Tongue (tissue), 2 donors: ENCODE results near the gene FREM2. TPM values are rescaled to one million over a fixed set of nuclear protein-coding genes. Genes with fewer than 3 reads are reported as not detected.

Experiments used
- DNase-seq: peaks from one replicate; pipeline ENCODE4 v3.0.0-alpha.2; 2015
- total RNA-seq: library from RNA; depleted of rRNA; stranded (reverse); fragments of >200 nt; gene quantifications from one replicate; pipeline ENCODE4 v1.2.3, GENCODE V29; 2014

The FREM2 gene
- total RNA-seq, result 25.3 TPM

GRCh38 chr13:38686577-38687245, at the start of gene FREM2:
Gene FREM2 (plus strand): TSS chr13:38687077. CDS start chr13:38687345, 268 bp downstream.
- peak; percentile 92 for DNase-seq

- DNase-seq, result no peak
Measured at GRCh38 chr13:38637576-38637975, 49.3 kb upstream of the FREM2 start.

- no peak for DNase-seq
Measured at GRCh38 chr13:38641164-38641948, 45.5 kb upstream of the FREM2 start.

- DNase-seq, result no peak
Measured at GRCh38 chr13:38647312-38647711, 39.6 kb upstream of the FREM2 start.

GRCh38 chr13:38648912-38649311, 38.0 kb upstream of the FREM2 start:
- no peak for DNase-seq

- DNase-seq, result no peak
Measured at GRCh38 chr13:38656699-38657098, 30.2 kb upstream of the FREM2 start.

- no peak for DNase-seq
Measured at GRCh38 chr13:38657191-38657590, 29.7 kb upstream of the FREM2 start.

- no peak for DNase-seq
Measured at GRCh38 chr13:38658906-38659305, 28.0 kb upstream of the FREM2 start.

- peak; percentile 69 for DNase-seq
Measured at GRCh38 chr13:38661010-38661675, 25.7 kb upstream of the FREM2 start.

GRCh38 chr13:38662362-38662761, 24.5 kb upstream of the FREM2 start:
- peak; percentile 54 for DNase-seq

- peak; percentile 10 for DNase-seq
Measured at GRCh38 chr13:38664906-38665305, 22.0 kb upstream of the FREM2 start.

- peak; percentile 28 for DNase-seq
Measured at GRCh38 chr13:38667526-38668109, 19.3 kb upstream of the FREM2 start.

GRCh38 chr13:38669234-38669964, 17.5 kb upstream of the FREM2 start:
- no peak for DNase-seq

- no peak for DNase-seq
Measured at GRCh38 chr13:38670627-38671026, 16.2 kb upstream of the FREM2 start.

- DNase-seq, result no peak
Measured at GRCh38 chr13:38671980-38672379, 14.9 kb upstream of the FREM2 start.

GRCh38 chr13:38674208-38674607, 12.7 kb upstream of the FREM2 start:
- no peak for DNase-seq

GRCh38 chr13:38680912-38681311, 6.0 kb upstream of the FREM2 start:
- no peak for DNase-seq

- no peak for DNase-seq
Measured at GRCh38 chr13:38684714-38685113, 2.2 kb upstream of the FREM2 start.

- DNase-seq, result no peak
Measured at GRCh38 chr13:38685431-38685830, 1.4 kb upstream of the FREM2 start.

GRCh38 chr13:38685974-38686576, 802 bp upstream of the FREM2 start:
- peak; percentile 74 for DNase-seq
